OCI-LY7 (cell line): ENCODE results near the gene TPX2. TPM values are rescaled to one million over a fixed set of nuclear protein-coding genes. Genes with fewer than 3 reads are reported as not detected.

Source experiments
- BruUV-seq: library from RNA; stranded (reverse); fragments of 400-500 nt; replicated peaks from 2 replicates; lab custom pipeline; 2021; lab: Mats Ljungman, UMichigan
- CTCF ChIA-PET: fragments of 300-600 bp; sonication (Branson Sonifier 250); formaldehyde crosslinking; loops from one replicate; lab custom pipeline; 2022; ENCODE audit warnings: antibody characterized with exemption; ENCODE audit not compliant: unreplicated experiment; lab: Charles Lee
- POLR2A ChIA-PET: fragments of 300-600 bp; sonication (Branson Sonifier 250); formaldehyde crosslinking; loops from one replicate; lab custom pipeline; 2022; ENCODE audit warnings: antibody characterized with exemption; lab: Charles Lee
- DNase-seq: peaks from one replicate; pipeline ENCODE4 v3.0.0-alpha.2; 2015; ENCODE audit warnings: low spot score
- H2AFZ ChIP-seq: fragments of 200-600 bp; sonication (generic), shearing (Covaris generic); 2 replicates; pipeline ENCODE4 v1.6.1; 2014; ENCODE audit warnings: mild to moderate bottlenecking, antibody characterized with exemption, low read length, moderate library complexity
- H3K27ac ChIP-seq: fragments of 200-600 bp; sonication (generic); 2 replicates; pipeline ENCODE4 v1.5.1; 2014; ENCODE audit warnings: mixed run types, low read depth, mild to moderate bottlenecking, moderate library complexity, low read length, inconsistent platforms; ENCODE audit not compliant: poor library complexity, severe bottlenecking
- H3K36me3 ChIP-seq: fragments of 200-600 bp; sonication (generic); 2 replicates; pipeline ENCODE4 v1.6.1; 2014; ENCODE audit warnings: mild to moderate bottlenecking, antibody characterized with exemption, low read length, moderate library complexity, mixed read lengths; ENCODE audit not compliant: insufficient read depth
- H3K4me1 ChIP-seq: fragments of 200-600 bp; sonication (generic); 2 replicates; pipeline ENCODE4 v1.5.1; 2014; ENCODE audit warnings: mild to moderate bottlenecking, low read length; ENCODE audit not compliant: insufficient read depth, poor library complexity, severe bottlenecking
- H3K4me2 ChIP-seq: fragments of 200-600 bp; sonication (generic); 2 replicates; pipeline ENCODE4 v1.6.1; 2014; ENCODE audit warnings: mild to moderate bottlenecking, low read length
- H3K4me3 ChIP-seq: fragments of 200-600 bp; sonication (generic); 2 replicates; pipeline ENCODE4 v1.5.1; 2014; ENCODE audit warnings: mild to moderate bottlenecking, low read depth, low read length; ENCODE audit not compliant: poor library complexity, severe bottlenecking
- H3K79me2 ChIP-seq: fragments of 200-600 bp; sonication (generic); 2 replicates; pipeline ENCODE4 v1.6.1; 2016; ENCODE audit warnings: low read depth, mild to moderate bottlenecking, low read length, moderate library complexity, mixed read lengths; ENCODE audit not compliant: insufficient read depth
- H3K9me2 ChIP-seq: fragments of 200-600 bp; sonication (generic); 2 replicates; pipeline ENCODE4 v1.6.1; 2016; ENCODE audit warnings: mild to moderate bottlenecking, low read length, mixed read lengths; ENCODE audit not compliant: insufficient read depth
- H3K9me3 ChIP-seq: fragments of 200-600 bp; sonication (generic); 2 replicates; pipeline ENCODE4 v1.6.1; 2014; ENCODE audit warnings: mild to moderate bottlenecking, mixed run types, low read length, mixed read lengths
- H4K20me1 ChIP-seq: fragments of 200-600 bp; sonication (generic); 2 replicates; pipeline ENCODE4 v1.6.1; 2014; ENCODE audit warnings: mild to moderate bottlenecking, antibody characterized with exemption, low read length, moderate library complexity, mixed read lengths; ENCODE audit not compliant: insufficient read depth
- EZH2phosphoT487 ChIP-seq: fragments of 200-600 bp; sonication (generic); IDR thresholded peaks from 2 replicates; pipeline ENCODE4 v1.6.1; 2018; ENCODE audit warnings: low read depth, borderline replicate concordance, mild to moderate bottlenecking, mixed run types, antibody characterized with exemption, low read length, moderate library complexity, mixed read lengths
- intact Hi-C: fragments of 100-400 bp; cut with micrococcal nuclease; formaldehyde crosslinking; loops from one replicate; pipeline ENCODE4 v1.10.0; 2022; ENCODE audit not compliant: unreplicated experiment
- total RNA-seq, 2 experiments: library from RNA; depleted of rRNA in 1 of 2; stranded (reverse); fragments of >200 nt in 1 of 2; shearing (Covaris generic) in 1 of 2; gene quantifications; 2 replicates each; pipeline ENCODE4 v1.2.3, GENCODE V29; 2014 to 2022
- TF ChIP-seq, protein P1 (sequence below): fragments of 200-600 bp; sonication (generic); conservative IDR thresholded peaks from 2 replicates; pipeline ENCODE4 v1.5.1; 2014; ENCODE audit warnings: mild to moderate bottlenecking, antibody characterized with exemption, low read length, moderate library complexity, mixed read lengths

The TPX2 gene
- total RNA-seq, 2 experiments from 2014 or later = 121 to 173 TPM

DNA sequence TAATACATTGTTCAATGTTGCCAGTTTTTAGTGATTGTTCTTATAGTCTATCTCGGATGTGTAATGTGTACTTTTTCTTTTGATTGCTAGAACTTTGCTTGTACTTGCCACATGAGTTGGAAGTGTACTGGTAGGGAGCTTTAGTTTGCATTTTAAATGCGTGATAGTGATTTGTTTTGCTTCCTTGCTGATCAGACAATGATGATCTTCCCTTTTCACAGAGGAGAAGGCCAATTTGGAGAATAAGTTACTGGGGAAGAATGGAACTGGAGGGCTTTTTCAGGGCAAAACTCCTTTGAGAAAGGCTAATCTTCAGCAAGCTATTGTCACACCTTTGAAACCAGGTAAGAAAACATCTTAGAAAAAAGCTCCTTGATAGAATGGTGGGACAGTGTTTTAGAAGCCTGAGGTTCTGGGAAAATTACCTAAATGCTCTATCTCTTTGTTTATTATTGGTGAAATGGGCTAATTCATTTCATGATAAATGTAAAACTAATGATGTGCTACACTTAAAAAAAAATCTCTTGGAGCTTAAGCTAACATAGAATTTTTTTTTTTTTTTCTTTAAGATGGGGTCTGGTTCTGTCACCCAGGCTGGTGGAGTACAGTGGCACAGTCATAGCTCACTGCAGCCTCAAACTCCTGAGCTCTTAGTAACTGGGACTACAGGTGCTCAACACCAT, 20.9 kb downstream of the TPX2 start:
- no TSS peak for BruUV-seq
- Histone ChIP-seq H3K79me2 (peaks cover 70% of the 10 kb centered on the region), H3K4me2 (no peak overlapping the region), H3K9me3 (no peaks in the 10 kb centered on the region), H3K4me3 (no peak overlapping the region), H3K4me1 (no peaks in the 10 kb centered on the region), H3K27ac (no peak overlapping the region), H2AFZ (no peak overlapping the region), H3K9me2 (no peaks in the 10 kb centered on the region), H4K20me1 (peaks cover 17% of the 10 kb centered on the region), H3K36me3 (peaks cover 94% of the 10 kb centered on the region)
- POLR2A ChIA-PET = interaction anchor here (0.7 kb wide), 2 partner anchors 22 to 469 kb away, joined by 3 to 4 read pairs; no protein-coding TSS in a partner anchor
- TF ChIP-seq, protein P1, sequence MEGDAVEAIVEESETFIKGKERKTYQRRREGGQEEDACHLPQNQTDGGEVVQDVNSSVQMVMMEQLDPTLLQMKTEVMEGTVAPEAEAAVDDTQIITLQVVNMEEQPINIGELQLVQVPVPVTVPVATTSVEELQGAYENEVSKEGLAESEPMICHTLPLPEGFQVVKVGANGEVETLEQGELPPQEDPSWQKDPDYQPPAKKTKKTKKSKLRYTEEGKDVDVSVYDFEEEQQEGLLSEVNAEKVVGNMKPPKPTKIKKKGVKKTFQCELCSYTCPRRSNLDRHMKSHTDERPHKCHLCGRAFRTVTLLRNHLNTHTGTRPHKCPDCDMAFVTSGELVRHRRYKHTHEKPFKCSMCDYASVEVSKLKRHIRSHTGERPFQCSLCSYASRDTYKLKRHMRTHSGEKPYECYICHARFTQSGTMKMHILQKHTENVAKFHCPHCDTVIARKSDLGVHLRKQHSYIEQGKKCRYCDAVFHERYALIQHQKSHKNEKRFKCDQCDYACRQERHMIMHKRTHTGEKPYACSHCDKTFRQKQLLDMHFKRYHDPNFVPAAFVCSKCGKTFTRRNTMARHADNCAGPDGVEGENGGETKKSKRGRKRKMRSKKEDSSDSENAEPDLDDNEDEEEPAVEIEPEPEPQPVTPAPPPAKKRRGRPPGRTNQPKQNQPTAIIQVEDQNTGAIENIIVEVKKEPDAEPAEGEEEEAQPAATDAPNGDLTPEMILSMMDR = no peak
- no peak for DNase-seq
- CTCF ChIA-PET = no interaction called here
- intact Hi-C loops = loop anchor here (5.0 kb wide), 1 partner anchor 37 kb away; no protein-coding TSS in a partner anchor

DNA sequence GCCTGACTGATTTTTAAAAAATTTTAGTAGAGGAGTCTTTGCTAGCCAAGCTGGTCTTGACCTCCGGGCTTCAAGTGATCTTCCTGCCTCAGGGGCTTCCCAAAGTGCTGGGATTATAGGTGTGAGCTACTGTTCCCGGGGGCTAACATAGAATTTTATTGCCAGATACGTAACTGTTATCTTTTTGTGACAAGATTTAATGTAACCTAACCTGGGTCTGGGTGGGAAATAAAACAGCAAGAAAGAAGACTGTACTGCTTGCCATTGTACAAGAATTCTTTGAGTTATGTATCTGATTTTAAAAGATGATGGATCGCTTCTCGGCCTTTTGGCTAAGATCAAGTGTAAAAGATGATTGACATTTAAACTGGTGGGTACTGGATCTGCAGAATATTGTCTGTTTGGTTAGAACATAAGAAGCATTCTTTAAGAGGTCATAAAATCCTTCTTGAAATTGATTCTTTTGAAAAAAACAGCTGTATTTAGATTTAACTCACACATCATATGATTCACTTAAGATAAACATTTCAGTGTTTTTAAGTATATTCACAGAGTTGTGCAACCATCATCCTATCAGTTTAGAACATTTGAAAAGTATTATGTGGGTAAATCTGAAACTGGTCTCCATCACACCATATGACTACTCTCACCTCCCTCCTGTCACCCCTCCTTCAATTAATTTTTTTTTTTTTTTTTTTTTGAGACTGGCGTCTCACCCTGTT, 21.6 kb downstream of the TPX2 start:
- intact Hi-C loops = no loop called here
- Histone ChIP-seq H2AFZ (no peak overlapping the region), H3K4me1 (no peaks in the 10 kb centered on the region), H4K20me1 (peaks cover 15% of the 10 kb centered on the region), H3K9me2 (no peaks in the 10 kb centered on the region), H3K9me3 (no peaks in the 10 kb centered on the region), H3K36me3 (peaks cover 94% of the 10 kb centered on the region), H3K4me3 (no peak overlapping the region), H3K4me2 (no peak overlapping the region), H3K79me2 (peaks cover 67% of the 10 kb centered on the region), H3K27ac (no peak overlapping the region)
- ChIA-PET POLR2A (interaction anchor here (0.7 kb wide), 1 partner anchor 22 kb away, joined by 3 read pairs; no protein-coding TSS in a partner anchor), CTCF (no interaction called here)
- TSS peak; percentile 27 for BruUV-seq
- TF ChIP-seq, protein P1 = no peak
- TF ChIP-seq EZH2phosphoT487 = no peak
- no peak for DNase-seq
